Nephron progenitor cell (in vitro differentiated cells): ENCODE data around the gene ZER1.

ENCODE experiments used
- DNase-seq: peaks from one replicate; pipeline ENCODE4 v3.0.0; 2021
- H3K27ac Mint-ChIP-seq: 2 replicates; pipeline ENCODE4 v1.8.0; 2021; ENCODE audit warnings: mild to moderate bottlenecking, moderate library complexity, mixed read lengths
- H3K27me3 Mint-ChIP-seq: 2 replicates; pipeline ENCODE4 v1.8.0; 2021; ENCODE audit warnings: mild to moderate bottlenecking, low read depth, mixed read lengths; ENCODE audit not compliant: poor library complexity
- H3K36me3 Mint-ChIP-seq: 2 replicates; pipeline ENCODE4 v1.8.0; 2021; ENCODE audit warnings: low read depth, mixed read lengths
- H3K4me1 Mint-ChIP-seq: 2 replicates; pipeline ENCODE4 v1.8.0; 2021; ENCODE audit warnings: mixed read lengths
- H3K4me3 Mint-ChIP-seq: 2 replicates; pipeline ENCODE4 v1.8.0; 2021; ENCODE audit warnings: mild to moderate bottlenecking, moderate library complexity, mixed read lengths
- H3K9me3 Mint-ChIP-seq: 2 replicates; pipeline ENCODE4 v1.8.0; 2021; ENCODE audit warnings: mild to moderate bottlenecking, moderate library complexity, mixed read lengths
- CTCF ChIP-seq: fragments of 200-600 bp; sonication (generic); IDR thresholded peaks from 2 replicates; pipeline ENCODE4 v1.5.0; 2021; ENCODE audit warnings: antibody characterized with exemption

Gene ZER1

GRCh38 chr9:128771745-128772519, at the start of gene ZER1:
Gene ZER1 (minus strand): TSS chr9:128771927. CDS start chr9:128755565, 16,362 bp downstream.
- peak within 1 kb of the TSS; percentile 98 for H3K4me3 Mint-ChIP-seq
- peaks cover 13% of the 10 kb centered on the region for H3K4me1 Mint-ChIP-seq
- no peak for TF ChIP-seq CTCF
- peaks cover 16% of the 10 kb centered on the region for H3K9me3 Mint-ChIP-seq
- H3K36me3 Mint-ChIP-seq = no peaks in the 10 kb centered on the region
- peak within 1 kb of the TSS; percentile 98 for H3K27ac Mint-ChIP-seq
- peak; percentile 96 for DNase-seq
- H3K27me3 Mint-ChIP-seq = no peaks in the 10 kb centered on the region

- peak overlapping the region; percentile 16 for H3K27ac Mint-ChIP-seq
- peaks cover 10% of the 10 kb centered on the region for H3K4me1 Mint-ChIP-seq
- peaks cover 11% of the 10 kb centered on the region for H3K27me3 Mint-ChIP-seq
- no peaks in the 10 kb centered on the region for H3K9me3 Mint-ChIP-seq
- H3K36me3 Mint-ChIP-seq = peaks cover 15% of the 10 kb centered on the region
- TF ChIP-seq CTCF = no peak
- no peak for DNase-seq
- H3K4me3 Mint-ChIP-seq = peak overlapping the region; percentile 83
These were observed 49.2 kb upstream of the ZER1 start for GRCh38 chr9:128820665-128821583.

GRCh38 chr9:128819716-128820664, 48.3 kb upstream of the ZER1 start:
- DNase-seq = peak; percentile 17
- H3K4me1 Mint-ChIP-seq = peaks cover 10% of the 10 kb centered on the region
- no peak for TF ChIP-seq CTCF
- peaks cover 13% of the 10 kb centered on the region for H3K27me3 Mint-ChIP-seq
- H3K9me3 Mint-ChIP-seq = no peaks in the 10 kb centered on the region
- peak overlapping the region; percentile 83 for H3K4me3 Mint-ChIP-seq
- H3K27ac Mint-ChIP-seq = no peak overlapping the region
- H3K36me3 Mint-ChIP-seq = peaks cover 15% of the 10 kb centered on the region

- Mint-ChIP-seq H3K4me3 (peak overlapping the region; percentile 83), H3K4me1 (peaks cover 10% of the 10 kb centered on the region), H3K36me3 (peaks cover 15% of the 10 kb centered on the region)
These were observed 47.4 kb upstream of the ZER1 start for GRCh38 chr9:128818839-128819715.

More at GRCh38 chr9:128818839-128819715, 47.4 kb upstream of the ZER1 start:
- Mint-ChIP-seq H3K9me3 (no peaks in the 10 kb centered on the region), H3K27ac (no peak overlapping the region), H3K27me3 (peaks cover 13% of the 10 kb centered on the region)
- peak; percentile 60 for DNase-seq
- no peak for TF ChIP-seq CTCF
